ENCODE results near the gene ANKRA2.

GRCh38 chr5:73564675-73565074 lies 764 bp downstream of the ANKRA2 start:
- TF ChIP-seq CTCF (conservative IDR thresholded peaks at IDR 0.05; ENCODE audit: low read length) (no peak), EZH2phosphoT487 (IDR thresholded peaks at IDR 0.05; ENCODE audit: borderline replicate concordance) (no peak)

Data from Loucy (cell line).